Vagina (tissue), 2 donors: ENCODE data around the gene PTK7.

Experiments
- POLR2A ChIP-seq, 2 donors: fragments of 450-650 bp; IDR thresholded peaks; one replicate each; pipeline ENCODE4 v1.6.1; 2017; ENCODE audit warnings: antibody characterized with exemption in 2 of 2, mild to moderate bottlenecking in 2 of 2, moderate library complexity in 2 of 2
- TF ChIP-seq, protein P1 (sequence below), 3 experiments: fragments of 450-650 bp in 2 of 3; fragments of 200-600 bp in 1 of 3; sonication (generic) in 1 of 3; IDR thresholded peaks; one replicate each; pipeline ENCODE4 v1.5.1; 2017 to 2019; ENCODE audit warnings: antibody characterized with exemption in 3 of 3, mild to moderate bottlenecking in 2 of 3, moderate library complexity in 2 of 3

- no peak for TF ChIP-seq POLR2A (IDR thresholded peaks at IDR 0.05)
- TF ChIP-seq, protein P1, sequence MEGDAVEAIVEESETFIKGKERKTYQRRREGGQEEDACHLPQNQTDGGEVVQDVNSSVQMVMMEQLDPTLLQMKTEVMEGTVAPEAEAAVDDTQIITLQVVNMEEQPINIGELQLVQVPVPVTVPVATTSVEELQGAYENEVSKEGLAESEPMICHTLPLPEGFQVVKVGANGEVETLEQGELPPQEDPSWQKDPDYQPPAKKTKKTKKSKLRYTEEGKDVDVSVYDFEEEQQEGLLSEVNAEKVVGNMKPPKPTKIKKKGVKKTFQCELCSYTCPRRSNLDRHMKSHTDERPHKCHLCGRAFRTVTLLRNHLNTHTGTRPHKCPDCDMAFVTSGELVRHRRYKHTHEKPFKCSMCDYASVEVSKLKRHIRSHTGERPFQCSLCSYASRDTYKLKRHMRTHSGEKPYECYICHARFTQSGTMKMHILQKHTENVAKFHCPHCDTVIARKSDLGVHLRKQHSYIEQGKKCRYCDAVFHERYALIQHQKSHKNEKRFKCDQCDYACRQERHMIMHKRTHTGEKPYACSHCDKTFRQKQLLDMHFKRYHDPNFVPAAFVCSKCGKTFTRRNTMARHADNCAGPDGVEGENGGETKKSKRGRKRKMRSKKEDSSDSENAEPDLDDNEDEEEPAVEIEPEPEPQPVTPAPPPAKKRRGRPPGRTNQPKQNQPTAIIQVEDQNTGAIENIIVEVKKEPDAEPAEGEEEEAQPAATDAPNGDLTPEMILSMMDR (IDR thresholded peaks at IDR 0.05) = no peak
These were observed 103.1 kb downstream of the PTK7 start for GRCh38 chr6:43178951-43179830.
